Measurements from ENCODE around the gene RCBTB2.

- TF ChIP-seq POLR2A (IDR thresholded peaks at IDR 0.05) = no peak
- no peak for TF ChIP-seq CTCF (IDR thresholded peaks at IDR 0.05)
Observed at GRCh38 chr13:48545608-48546007, 12.7 kb upstream of the RCBTB2 start.

All from ovary (tissue), 3 donors.